Ovary (tissue), 3 donors: Measurements from ENCODE around the gene IRF8.

ENCODE experiments used
- CTCF ChIP-seq, 3 donors: fragments of 450-650 bp in 2 of 3; fragments of 200-600 bp in 1 of 3; IDR thresholded peaks; one replicate each; pipeline versions ENCODE4 v1.5.1 to v1.8.0; 2016 to 2022; ENCODE audit warnings: antibody characterized with exemption in 3 of 3, mild to moderate bottlenecking in 1 of 3
- EP300 ChIP-seq: sonication (generic); formaldehyde crosslinking; IDR thresholded peaks from one replicate; pipeline ENCODE4 v1.6.1; 2017; ENCODE audit warnings: antibody characterized with exemption
- POLR2A ChIP-seq: fragments of 450-650 bp; IDR thresholded peaks from one replicate; pipeline ENCODE4 v1.6.1; 2017; ENCODE audit warnings: antibody characterized with exemption, mild to moderate bottlenecking, moderate library complexity
- donor health status: DM: no; HTN: no; CAD: no.

GRCh38 chr16:85849388-85849787 lies 49.6 kb upstream of the IRF8 start:
- TF ChIP-seq CTCF (IDR thresholded peaks at IDR 0.05): no peak
- no peak for TF ChIP-seq EP300
- TF ChIP-seq POLR2A: no peak
